Testis (tissue), 3 donors: ENCODE measurements around the gene TMEM253. TPM values are rescaled to one million over a fixed set of nuclear protein-coding genes. Genes with fewer than 3 reads are reported as not detected.

ENCODE experiments used
- DNase-seq: peaks from one replicate; pipeline ENCODE4 v3.0.0-alpha.2; 2019
- H3K27ac ChIP-seq, 2 donors: fragments of 200-600 bp; sonication (generic); one replicate each; pipeline ENCODE4 v1.5.1; 2019
- H3K27me3 ChIP-seq: fragments of 200-600 bp; sonication (generic); one replicate; pipeline ENCODE4 v1.5.1; 2019
- H3K36me3 ChIP-seq: fragments of 200-600 bp; sonication (generic); one replicate; pipeline ENCODE4 v1.5.1; 2017; ENCODE audit warnings: low read depth; ENCODE audit errors: missing control alignments
- H3K4me1 ChIP-seq: fragments of 200-600 bp; sonication (generic); one replicate; pipeline ENCODE4 v1.5.1; 2019
- H3K4me3 ChIP-seq, 2 donors: fragments of 200-600 bp; sonication (generic); one replicate each; pipeline ENCODE4 v1.5.1; 2017 to 2019
- H3K9me3 ChIP-seq: fragments of 200-600 bp; sonication (generic); one replicate; pipeline ENCODE4 v1.5.1; 2017
- POLR2A ChIP-seq: fragments of 450-650 bp; IDR thresholded peaks from one replicate; pipeline ENCODE4 v1.6.1; 2017; ENCODE audit warnings: antibody characterized with exemption, mild to moderate bottlenecking, moderate library complexity
- WGBS, 2 donors: methylation state at CpG; one replicate each; pipeline ENCODE4 v1.1.5; 2018; 5-methylcytosine and 5-hydroxymethylcytosine counted together
- intact Hi-C: fragments of 100-400 bp; cut with DNase I; formaldehyde crosslinking; loops from one replicate; pipeline ENCODE4 v1.15.1; 2023; ENCODE audit warnings: low total_unique reads
- polyA plus RNA-seq: library from polyadenylated mRNA; stranded (reverse); fragments of 350-450 nt; fragmentation: Illumina TruSeq; extraction: RNeasy Lipid Tissue Mini Kit (QIAGEN cat#74804); gene quantifications from one replicate; pipeline ENCODE4 v1.2.3, GENCODE V29; 2014; ENCODE audit warnings: low read depth, low replicate concordance; ENCODE audit not compliant: insufficient read depth
- total RNA-seq, 2 donors: library from RNA; depleted of rRNA; stranded (reverse); fragments of >200 nt; gene quantifications; one replicate each; pipeline ENCODE4 v1.2.3, GENCODE V29; 2016
- TF ChIP-seq, protein P1 (sequence below), 3 experiments: fragments of 450-650 bp in 2 of 3; fragments of 200-600 bp in 1 of 3; sonication (generic) in 1 of 3; IDR thresholded peaks; one replicate each; pipeline ENCODE4 v1.5.1; 2016 to 2019; ENCODE audit warnings: antibody characterized with exemption in 3 of 3, mild to moderate bottlenecking in 2 of 3, moderate library complexity in 1 of 3

TMEM253 gene
- total and polyA plus RNA-seq, 3 donors from 2014 or later: 0.50 to 0.65 TPM; not detected in 1

DNA sequence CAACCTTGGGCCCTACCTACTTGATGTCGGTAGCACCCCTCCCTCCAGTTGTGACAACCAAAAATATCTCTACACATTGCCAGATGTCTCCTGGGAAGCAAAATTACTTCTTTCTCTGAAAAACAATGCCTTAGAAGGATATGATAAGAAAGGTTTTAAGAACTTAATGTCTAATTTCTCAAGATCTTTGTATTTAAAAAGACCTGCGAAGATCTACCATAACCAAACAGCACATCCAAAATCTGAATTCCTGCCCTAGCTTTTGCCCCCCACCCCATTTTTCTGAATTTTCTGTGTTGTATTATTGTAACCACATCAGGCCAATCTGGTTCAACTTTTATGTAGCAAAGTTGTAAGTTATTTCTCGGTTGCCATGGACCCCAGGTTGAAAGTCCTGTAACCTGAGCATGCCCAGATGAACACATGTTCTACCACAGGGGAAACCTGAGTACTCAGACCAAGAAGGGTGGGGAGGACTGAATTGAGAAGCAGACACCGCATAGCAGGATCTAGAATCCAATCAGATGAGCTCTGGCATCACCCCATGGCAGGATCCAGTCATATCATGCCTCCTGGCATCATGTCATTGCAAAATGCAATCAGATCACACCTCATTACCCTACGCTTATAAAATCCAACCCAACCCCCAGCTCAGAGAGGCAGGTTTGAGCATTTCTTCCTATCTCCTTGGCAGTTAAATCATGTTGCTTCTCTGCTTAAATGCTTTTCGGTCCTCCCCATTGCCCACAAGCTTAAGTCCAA lies 8.7 kb downstream of the TMEM253 start:
- WGBS, 2 donors: 84 to 88% methylated on average over 6 of the region's 6 CpGs
- DNase-seq: no peak
- no peak overlapping the region for H3K27ac ChIP-seq
- H3K27me3 ChIP-seq: no peaks in the 10 kb centered on the region
- H3K36me3 ChIP-seq: no peaks in the 10 kb centered on the region
- intact Hi-C loops: no loop called here
- H3K4me3 ChIP-seq: no peak overlapping the region
- no peak for TF ChIP-seq POLR2A
- TF ChIP-seq, protein P1, sequence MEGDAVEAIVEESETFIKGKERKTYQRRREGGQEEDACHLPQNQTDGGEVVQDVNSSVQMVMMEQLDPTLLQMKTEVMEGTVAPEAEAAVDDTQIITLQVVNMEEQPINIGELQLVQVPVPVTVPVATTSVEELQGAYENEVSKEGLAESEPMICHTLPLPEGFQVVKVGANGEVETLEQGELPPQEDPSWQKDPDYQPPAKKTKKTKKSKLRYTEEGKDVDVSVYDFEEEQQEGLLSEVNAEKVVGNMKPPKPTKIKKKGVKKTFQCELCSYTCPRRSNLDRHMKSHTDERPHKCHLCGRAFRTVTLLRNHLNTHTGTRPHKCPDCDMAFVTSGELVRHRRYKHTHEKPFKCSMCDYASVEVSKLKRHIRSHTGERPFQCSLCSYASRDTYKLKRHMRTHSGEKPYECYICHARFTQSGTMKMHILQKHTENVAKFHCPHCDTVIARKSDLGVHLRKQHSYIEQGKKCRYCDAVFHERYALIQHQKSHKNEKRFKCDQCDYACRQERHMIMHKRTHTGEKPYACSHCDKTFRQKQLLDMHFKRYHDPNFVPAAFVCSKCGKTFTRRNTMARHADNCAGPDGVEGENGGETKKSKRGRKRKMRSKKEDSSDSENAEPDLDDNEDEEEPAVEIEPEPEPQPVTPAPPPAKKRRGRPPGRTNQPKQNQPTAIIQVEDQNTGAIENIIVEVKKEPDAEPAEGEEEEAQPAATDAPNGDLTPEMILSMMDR (IDR thresholded peaks at IDR 0.05): no peak
- peaks cover 19% of the 10 kb centered on the region for H3K4me1 ChIP-seq
- no peaks in the 10 kb centered on the region for H3K9me3 ChIP-seq

DNA sequence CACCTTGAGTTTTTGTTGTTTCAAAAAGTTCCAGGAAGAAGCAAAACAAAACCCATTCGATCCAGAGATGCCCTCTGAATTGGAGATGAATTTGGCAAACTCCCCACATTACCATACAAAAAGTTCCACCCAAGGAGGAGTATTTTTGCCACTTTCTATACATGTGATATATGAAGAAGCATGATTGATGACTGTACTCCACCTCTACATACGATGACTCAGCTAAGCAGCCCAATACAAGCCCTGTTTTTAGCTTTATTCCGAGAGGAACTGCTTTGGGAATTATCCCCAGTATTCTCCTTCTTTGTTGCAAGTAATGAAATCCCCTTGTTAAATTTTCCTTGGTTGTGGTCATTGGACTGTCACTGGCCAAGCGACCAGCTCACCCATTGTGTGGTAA lies 11.4 kb downstream of the TMEM253 start:
- Histone ChIP-seq H3K27me3 (no peaks in the 10 kb centered on the region), H3K9me3 (no peaks in the 10 kb centered on the region), H3K4me3 (no peak overlapping the region), H3K27ac (no peak overlapping the region), H3K36me3 (no peaks in the 10 kb centered on the region), H3K4me1 (no peaks in the 10 kb centered on the region)
- no peak for DNase-seq
- TF ChIP-seq POLR2A: no peak
- TF ChIP-seq, protein P1 (IDR thresholded peaks at IDR 0.05): no peak
- intact Hi-C loops: no loop called here
- 78 to 92% methylated on average over 4 of the region's 4 CpGs for WGBS, 2 donors

DNA sequence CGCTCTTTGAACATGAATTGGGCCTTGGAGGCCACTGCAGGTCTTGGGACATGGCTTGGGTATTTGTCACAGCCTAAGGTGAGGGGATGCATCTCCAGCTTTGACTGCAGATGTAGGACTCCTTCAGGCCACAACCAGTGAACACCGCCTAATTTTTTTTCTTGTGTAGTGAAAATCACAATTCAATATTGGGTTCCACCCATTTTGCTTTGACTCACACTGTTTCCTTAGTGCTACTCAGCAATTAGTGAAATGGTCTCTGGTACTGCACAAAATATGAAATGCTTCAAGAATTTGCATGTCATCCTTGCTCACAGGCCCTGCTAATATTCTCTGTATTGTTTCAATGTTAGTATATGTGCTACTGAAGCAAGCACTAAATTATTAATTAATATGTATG lies 12.5 kb downstream of the TMEM253 start:
- no peaks in the 10 kb centered on the region for H3K27me3 ChIP-seq
- DNase-seq: no peak
- TF ChIP-seq, protein P1 (IDR thresholded peaks at IDR 0.05): no peak
- TF ChIP-seq POLR2A: no peak
- no peak overlapping the region for H3K27ac ChIP-seq
- H3K4me1 ChIP-seq: no peaks in the 10 kb centered on the region
- no peaks in the 10 kb centered on the region for H3K9me3 ChIP-seq
- intact Hi-C loops: no loop called here
- H3K36me3 ChIP-seq: no peaks in the 10 kb centered on the region
- no peak overlapping the region for H3K4me3 ChIP-seq
- WGBS, 2 donors: 90 to 92% methylated on average over 2 of the region's 2 CpGs

DNA sequence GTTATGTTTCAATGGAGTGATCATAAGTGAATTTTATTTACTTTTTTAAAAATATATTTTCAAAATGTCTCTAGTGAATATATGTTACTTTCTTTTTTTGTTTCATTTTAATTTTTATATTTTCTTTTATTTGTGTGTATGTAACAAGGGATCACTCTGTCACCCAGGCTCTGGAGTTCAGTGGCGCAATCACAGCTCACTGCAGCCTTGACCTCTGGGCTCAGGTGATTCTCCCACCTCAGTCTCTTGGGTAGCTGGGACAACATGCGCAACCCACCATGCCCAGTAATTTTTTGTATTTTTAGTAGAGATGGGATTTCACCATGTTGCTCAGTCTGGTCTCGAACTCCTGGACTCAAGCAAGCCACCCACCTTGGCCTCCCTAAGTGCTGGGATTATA lies 18.1 kb downstream of the TMEM253 start:
- no peak for DNase-seq
- Histone ChIP-seq H3K4me3 (no peak overlapping the region), H3K9me3 (no peaks in the 10 kb centered on the region), H3K4me1 (no peaks in the 10 kb centered on the region), H3K36me3 (no peaks in the 10 kb centered on the region), H3K27me3 (no peaks in the 10 kb centered on the region), H3K27ac (no peak overlapping the region)
- TF ChIP-seq, protein P1 (IDR thresholded peaks at IDR 0.05): no peak
- no peak for TF ChIP-seq POLR2A
- intact Hi-C loops: no loop called here
- WGBS, 2 donors: 94 to 96% methylated on average over 3 of the region's 3 CpGs

DNA sequence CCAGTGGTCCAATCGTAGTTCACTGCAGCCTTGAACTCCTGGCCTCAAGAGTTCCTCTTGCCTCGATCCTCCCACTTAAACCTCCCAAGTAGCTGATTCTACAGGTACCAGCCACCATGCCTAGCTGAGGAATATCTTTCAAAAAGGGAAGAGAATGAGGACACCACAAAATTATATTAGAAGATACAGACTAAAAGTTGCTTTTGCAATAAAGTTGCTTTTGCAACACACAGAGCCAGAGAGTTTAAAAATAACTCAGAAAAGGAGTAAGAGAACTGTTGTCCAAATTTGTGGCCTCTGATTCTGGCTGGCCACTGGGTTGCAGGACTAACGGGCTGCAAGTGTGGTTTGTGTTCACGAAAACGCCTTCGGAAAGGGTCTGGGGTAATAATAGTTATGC lies 19.8 kb downstream of the TMEM253 start:
- Histone ChIP-seq H3K4me3 (no peak overlapping the region), H3K27me3 (no peaks in the 10 kb centered on the region), H3K9me3 (no peaks in the 10 kb centered on the region), H3K27ac (no peak overlapping the region), H3K4me1 (no peaks in the 10 kb centered on the region), H3K36me3 (no peaks in the 10 kb centered on the region)
- intact Hi-C loops: no loop called here
- TF ChIP-seq, protein P1 (IDR thresholded peaks at IDR 0.05): no peak
- no peak for TF ChIP-seq POLR2A
- 50 to 59% methylated on average over 6 of the region's 6 CpGs for WGBS, 2 donors
- DNase-seq: no peak
